Endothelial cell of umbilical vein (primary cell): Measurements from ENCODE around the gene FILIP1L. TPM values are rescaled to one million over a fixed set of nuclear protein-coding genes. Genes with fewer than 3 reads are reported as not detected.

Experiments
- BruUV-seq: library from RNA; stranded (reverse); fragments of 400-500 nt; replicated peaks from 2 replicates; lab custom pipeline; 2021; lab: Mats Ljungman, UMichigan
- CTCF ChIA-PET: fragments of 300-600, 350-600 bp; sonication (Branson Sonifier 250); formaldehyde crosslinking; loops from one replicate; lab custom pipeline; 2021; ENCODE audit warnings: antibody characterized with exemption, inconsistent platforms; lab: Charles Lee
- POLR2A ChIA-PET: fragments of 300-600, 350-600 bp; sonication (Branson Sonifier 250); formaldehyde crosslinking; loops from one replicate; lab custom pipeline; 2021; ENCODE audit warnings: antibody characterized with exemption, inconsistent platforms; lab: Charles Lee
- DNase-seq: peaks from one replicate; pipeline ENCODE4 v3.0.0-alpha.2; 2011; ENCODE audit warnings: low read depth, low spot score
- FAIRE-seq: peaks from 2 replicates; lab custom pipeline; 2011; peaks lifted over from hg19 to GRCh38; lab: Jason Lieb, UNC
- H2AFZ ChIP-seq: 2 replicates; pipeline ENCODE4 v1.6.0; 2012; ENCODE audit warnings: low read depth, low read length, control low read depth, inconsistent platforms
- H3K27ac ChIP-seq: 2 replicates; pipeline ENCODE4 v1.5.1; 2011; ENCODE audit warnings: low read depth, mild to moderate bottlenecking, control low read depth, low read length, moderate library complexity; ENCODE audit not compliant: insufficient read depth
- H3K27me3 ChIP-seq, 2 experiments: 2 replicates each; pipeline versions ENCODE4 v1.6.0 to v1.6.1; 2011; ENCODE audit warnings: low read length in 2 of 2, mixed read lengths in 1 of 2; ENCODE audit not compliant: control insufficient read depth in 2 of 2, insufficient read depth in 2 of 2
- H3K36me3 ChIP-seq, 2 experiments: 2 replicates in 1 of 2; 3 replicates in 1 of 2; pipeline ENCODE4 v1.5.1; 2011; ENCODE audit warnings: low read length in 2 of 2, mild to moderate bottlenecking in 1 of 2, moderate library complexity in 1 of 2; ENCODE audit not compliant: control insufficient read depth in 2 of 2, insufficient read depth in 2 of 2; ENCODE audit errors: extremely low read depth in 1 of 2
- H3K4me1 ChIP-seq: 3 replicates; pipeline ENCODE4 v1.5.1; 2011; ENCODE audit warnings: mild to moderate bottlenecking, low read length; ENCODE audit not compliant: control insufficient read depth, insufficient read depth; ENCODE audit errors: extremely low read depth
- H3K4me2 ChIP-seq: 2 replicates; pipeline ENCODE4 v1.6.1; 2011; ENCODE audit warnings: low read length, control low read depth, mixed read lengths; ENCODE audit not compliant: insufficient read depth
- H3K4me3 ChIP-seq, 3 experiments: fragments of 200-600 bp in 1 of 3; sonication (generic), shearing (Covaris generic) in 1 of 3; replicated peaks in 1 of 3; 2 replicates each; pipeline ENCODE4 v1.5.1; 2011 to 2016; ENCODE audit warnings: control low read depth in 3 of 3, low read length in 3 of 3, mild to moderate bottlenecking in 2 of 3, inconsistent platforms in 1 of 3, low read depth in 1 of 3, moderate library complexity in 1 of 3; ENCODE audit not compliant: insufficient read depth in 1 of 3
- H3K79me2 ChIP-seq: 2 replicates; pipeline ENCODE4 v1.6.0; 2012; ENCODE audit warnings: low read length, inconsistent platforms; ENCODE audit not compliant: control insufficient read depth, insufficient read depth
- H3K9ac ChIP-seq: replicated peaks from 2 replicates; pipeline ENCODE3; 2011; ENCODE audit warnings: low read length, control low read depth; ENCODE audit not compliant: insufficient read depth; ENCODE audit errors: extremely low read depth
- H3K9me1 ChIP-seq: replicated peaks from 3 replicates; pipeline ENCODE4 v1.6.0; 2011; ENCODE audit warnings: mild to moderate bottlenecking, low read length; ENCODE audit not compliant: control insufficient read depth, insufficient read depth; ENCODE audit errors: extremely low read depth
- H3K9me3 ChIP-seq: replicated peaks from 2 replicates; pipeline ENCODE4 v1.5.1; 2012; ENCODE audit warnings: low read length, inconsistent platforms; ENCODE audit not compliant: control insufficient read depth, insufficient read depth
- H4K20me1 ChIP-seq: replicated peaks from 2 replicates; pipeline ENCODE3; 2011; ENCODE audit warnings: mild to moderate bottlenecking, low read length; ENCODE audit not compliant: control insufficient read depth, insufficient read depth; ENCODE audit errors: extremely low read depth
- CTCF ChIP-seq, 2 donors: IDR thresholded peaks; 1 replicate in 1 of 2; 2 replicates in 1 of 2; pipeline ENCODE4 v1.5.1; 2011; ENCODE audit warnings: low read length in 2 of 2, mild to moderate bottlenecking in 2 of 2, moderate library complexity in 2 of 2, control low read depth in 1 of 2, inconsistent platforms in 1 of 2, low read depth in 1 of 2; ENCODE audit not compliant: insufficient read depth in 1 of 2; ENCODE audit errors: extremely low read depth in 1 of 2
- FOS ChIP-seq: IDR thresholded peaks from 2 replicates; pipeline ENCODE4 v1.6.1; 2011; ENCODE audit warnings: mild to moderate bottlenecking, low read length, moderate library complexity, borderline replicate concordance; ENCODE audit not compliant: insufficient read depth
- GATA2 ChIP-seq: IDR thresholded peaks from 2 replicates; pipeline ENCODE4 v1.7.0; 2011; ENCODE audit warnings: low read depth, mild to moderate bottlenecking, moderate library complexity, mixed read lengths, low read length; ENCODE audit not compliant: insufficient read length, insufficient read depth
- JUN ChIP-seq: IDR thresholded peaks from 2 replicates; pipeline ENCODE4 v1.6.1; 2011; ENCODE audit warnings: borderline replicate concordance, low read depth; ENCODE audit not compliant: insufficient read length, insufficient read depth
- MYC ChIP-seq: IDR thresholded peaks from one replicate; pipeline ENCODE4 v1.6.1; 2011; ENCODE audit warnings: mild to moderate bottlenecking, low read depth, low read length
- POLR2A ChIP-seq: IDR thresholded peaks from 2 replicates; pipeline ENCODE4 v1.6.1; 2012; ENCODE audit warnings: low read depth, mild to moderate bottlenecking, control low read depth, low read length
- POLR2AphosphoS5 ChIP-seq: IDR thresholded peaks from 2 replicates; pipeline ENCODE4 v1.6.1; 2012; ENCODE audit warnings: low read depth, mild to moderate bottlenecking, control low read depth, low read length, moderate library complexity; ENCODE audit not compliant: insufficient read depth
- dilution Hi-C: fragments of 300-500 bp; cut with MboI; formaldehyde crosslinking; loops from one replicate; pipeline ENCODE4 v1.15.0; 2019; ENCODE audit warnings: low sequenced_read_pairs; ENCODE audit not compliant: extremely low pct_ligation_motif_present
- intact Hi-C: fragments of 100-400 bp; cut with micrococcal nuclease; formaldehyde crosslinking; loops from one replicate; pipeline ENCODE4 v1.10.0; 2022
- polyA plus RNA-seq, 4 experiments: library from polyadenylated mRNA; depleted of rRNA in 3 of 4; stranded (reverse) in 3 of 4; unstranded in 1 of 4; fragments of >200 nt; gene quantifications; 2 replicates each; pipeline versions ENCODE4 v1.2.1 to v1.2.3, GENCODE V29; 2011 to 2012; ENCODE audit warnings: missing spikeins in 1 of 4
- total RNA-seq: library from RNA; stranded (reverse); gene quantifications from 2 replicates; pipeline ENCODE4 v1.2.3, GENCODE V29; 2021
- TF ChIP-seq, protein P1 (sequence below): IDR thresholded peaks from 2 replicates; pipeline ENCODE4 v1.6.1; 2011; ENCODE audit not compliant: insufficient read depth, insufficient read length

FILIP1L gene
- total and polyA plus RNA-seq, 2 donors (not counting 3 experiments of a cell fraction or from before 2014, with no cell fraction given): 26.0 to 29.9 TPM

DNA sequence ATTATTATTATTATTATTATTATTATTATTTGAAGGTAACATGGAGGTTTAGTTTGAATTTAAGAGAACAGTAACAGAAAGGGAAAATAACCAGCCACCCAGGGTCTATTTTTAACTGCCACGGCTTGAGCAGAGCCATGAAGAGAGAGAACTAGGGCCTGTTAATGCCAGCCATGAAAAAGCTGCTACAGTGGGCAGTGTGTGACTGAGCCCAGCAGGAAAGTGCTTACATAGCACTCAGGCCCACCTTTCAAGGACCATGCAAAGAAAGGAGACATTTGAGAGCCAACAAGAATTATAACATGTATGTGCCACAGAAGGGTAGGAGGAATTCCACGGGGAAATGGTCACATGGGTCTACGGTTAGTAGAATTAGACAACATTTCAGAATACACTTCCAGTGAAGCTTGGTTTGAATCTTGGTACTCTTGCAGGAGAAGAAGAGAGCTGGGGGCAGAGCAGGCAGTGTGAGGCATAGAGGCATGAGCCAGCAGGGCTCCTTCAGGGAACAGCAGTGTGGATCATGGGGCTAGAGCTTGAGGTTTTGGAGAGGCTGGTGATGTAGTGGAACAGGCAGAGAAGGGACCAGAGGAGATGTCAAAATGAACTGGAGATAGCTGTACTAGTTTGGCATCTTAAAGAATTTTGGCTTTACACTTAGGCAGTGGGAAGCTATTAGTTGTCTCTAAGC lies 155.9 kb downstream of the FILIP1L start:
- Histone ChIP-seq H3K27ac (no peak overlapping the region), H3K9me1 (no peaks in the 10 kb centered on the region), H3K79me2 (no peaks in the 10 kb centered on the region), H3K9ac (no peak overlapping the region), H3K9me3 (no peaks in the 10 kb centered on the region), H3K4me2 (no peak overlapping the region), H3K36me3 (no peaks in the 10 kb centered on the region), H2AFZ (no peak overlapping the region), H3K4me3 (no peak overlapping the region), H3K4me1 (peaks cover 4% of the 10 kb centered on the region), H3K27me3 (no peaks in the 10 kb centered on the region), H4K20me1 (no peaks in the 10 kb centered on the region)
- POLR2A ChIA-PET: no interaction called here
- CTCF ChIA-PET: interaction anchor here (1.3 to 1.5 kb wide), 2 partner anchors 13 to 18 kb away, joined by 3 to 4 read pairs; no protein-coding TSS in a partner anchor
- DNase-seq (no peak), FAIRE-seq (peak; percentile 33)
- BruUV-seq: no TSS peak
- no peak for TF ChIP-seq FOS
- no peak for TF ChIP-seq POLR2AphosphoS5
- TF ChIP-seq POLR2A: no peak
- no peak for TF ChIP-seq GATA2
- TF ChIP-seq, protein P1, sequence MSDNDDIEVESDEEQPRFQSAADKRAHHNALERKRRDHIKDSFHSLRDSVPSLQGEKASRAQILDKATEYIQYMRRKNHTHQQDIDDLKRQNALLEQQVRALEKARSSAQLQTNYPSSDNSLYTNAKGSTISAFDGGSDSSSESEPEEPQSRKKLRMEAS: no peak
- no peak for TF ChIP-seq JUN
- no peak for TF ChIP-seq MYC
- no peak for TF ChIP-seq CTCF (IDR thresholded peaks at IDR 0.05; ENCODE audit: extremely low read depth in 1 of 2, insufficient read depth in 1 of 2, low read depth in 1 of 2, low read length in 2 of 2)
- dilution Hi-C loops: no loop called here
- intact Hi-C loops: no loop called here
